ENCODE data around the gene ARHGAP10. TPM values are rescaled to one million over a fixed set of nuclear protein-coding genes. Genes with fewer than 3 reads are reported as not detected.

ARHGAP10 gene
- total RNA-seq, 4 donors from 2014 or later, result 186 to 296 (median 192) TPM

GRCh38 chr4:147707892-147708672 is 23.8 kb upstream of the ARHGAP10 start:
- intact Hi-C loops (cut with DNase I), result loop anchor here (2.0 kb wide), 1 partner anchor 159 kb away; no protein-coding TSS in a partner anchor
- H3K27ac ChIP-seq (replicated peaks in 1 of 4), result no peak overlapping the region
- H3K36me3 ChIP-seq, result no peaks in the 10 kb centered on the region
- peak overlapping the region in 1 of 4 donors; percentile 13 for H3K4me3 ChIP-seq
- peaks cover 0 to 12% (median 9%) of the 10 kb centered on the region in 4 donors for H3K4me1 ChIP-seq
- H3K9me3 ChIP-seq, result no peaks in the 10 kb centered on the region
- TF ChIP-seq POLR2A (IDR thresholded peaks at IDR 0.05; ENCODE audit: low read depth) (no peak), EP300 (IDR thresholded peaks at IDR 0.05) (no peak), POLR2AphosphoS5 (IDR thresholded peaks at IDR 0.05) (no peak), CTCF (IDR thresholded peaks at IDR 0.05) (peak; percentile 85 to 89 (median 86))
- no peaks in the 10 kb centered on the region for H3K27me3 ChIP-seq
- DNase-seq (ENCODE audit: extremely low spot score), result no peak
- 34% methylated on average over 7 of the region's 7 CpGs for WGBS

GRCh38 chr4:147709999-147710398 is 21.9 kb upstream of the ARHGAP10 start:
- no peaks in the 10 kb centered on the region for H3K27me3 ChIP-seq
- no peaks in the 10 kb centered on the region for H3K36me3 ChIP-seq
- H3K4me1 ChIP-seq, result peaks cover 5 to 24% (median 19%) of the 10 kb centered on the region in 4 donors
- H3K27ac ChIP-seq (replicated peaks in 1 of 4), result no peak overlapping the region
- no peaks in the 10 kb centered on the region for H3K9me3 ChIP-seq
- no peak for TF ChIP-seq POLR2AphosphoS5 (IDR thresholded peaks at IDR 0.05)
- TF ChIP-seq EP300 (IDR thresholded peaks at IDR 0.05), result no peak
- no peak for TF ChIP-seq CTCF (IDR thresholded peaks at IDR 0.05)
- no peak for TF ChIP-seq POLR2A (IDR thresholded peaks at IDR 0.05; ENCODE audit: low read depth)
- intact Hi-C loops (cut with DNase I), result loop anchor here (2.0 kb wide), 1 partner anchor 157 kb away; no protein-coding TSS in a partner anchor
- peak; percentile 78 for DNase-seq (ENCODE audit: extremely low spot score)
- WGBS, result over 99% methylated on average over 5 of the region's 5 CpGs
- H3K4me3 ChIP-seq, result no peak overlapping the region

DNA sequence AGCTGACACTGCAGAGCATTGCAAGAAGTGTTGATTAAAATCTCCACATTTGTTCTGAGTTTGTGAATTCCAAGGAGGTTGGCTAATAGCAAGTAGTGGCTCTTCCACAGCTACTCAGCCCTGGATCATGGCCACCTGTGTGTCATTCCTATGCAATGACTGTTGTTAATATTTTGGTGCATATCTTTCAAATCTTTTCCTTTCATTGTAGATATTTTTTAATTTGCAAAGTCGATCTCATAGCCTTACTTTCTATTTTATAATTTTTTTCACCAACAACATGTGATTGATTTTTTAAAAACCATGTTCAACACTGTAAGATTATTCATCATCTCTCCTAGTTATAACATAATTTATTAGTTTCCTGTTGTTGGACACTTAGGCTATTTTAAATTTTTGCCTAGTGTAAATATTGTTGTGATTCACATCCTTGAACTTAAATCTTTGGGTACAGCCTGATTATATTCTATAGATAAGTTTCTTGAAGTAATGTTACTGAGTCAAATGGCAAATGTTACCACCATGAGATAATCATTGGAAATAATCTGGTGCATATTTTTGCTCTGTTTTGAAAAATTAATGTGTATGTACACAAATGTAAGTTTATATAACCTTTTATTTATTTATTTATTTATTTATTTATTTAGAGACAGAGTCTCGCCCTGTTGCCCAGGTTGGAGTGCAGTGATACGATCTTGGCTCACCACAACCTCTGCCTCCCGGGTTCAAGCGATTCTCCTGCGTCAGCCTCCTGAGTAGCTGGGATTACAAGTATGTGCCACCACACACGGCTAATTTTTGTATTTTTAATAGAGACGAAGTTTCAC is 17.1 kb upstream of the ARHGAP10 start:
- no peak for TF ChIP-seq POLR2A (IDR thresholded peaks at IDR 0.05; ENCODE audit: low read depth)
- peak in 1 of 2 donors; percentile 44 for TF ChIP-seq POLR2AphosphoS5 (IDR thresholded peaks at IDR 0.05)
- no peak for TF ChIP-seq EP300 (IDR thresholded peaks at IDR 0.05)
- no peak for TF ChIP-seq CTCF (IDR thresholded peaks at IDR 0.05)
- 89% methylated on average over 8 of the region's 8 CpGs for WGBS
- intact Hi-C loops (cut with DNase I), result no loop called here
- H3K27me3 ChIP-seq, result no peaks in the 10 kb centered on the region
- DNase-seq (ENCODE audit: extremely low spot score), result peak; percentile 84
- H3K9me3 ChIP-seq, result no peaks in the 10 kb centered on the region
- H3K36me3 ChIP-seq, result no peaks in the 10 kb centered on the region
- H3K4me1 ChIP-seq, result peaks cover 4 to 15% (median 9%) of the 10 kb centered on the region in 4 donors
- peak overlapping the region in 2 of 4 donors; percentile 23 to 24 for H3K27ac ChIP-seq (replicated peaks in 1 of 4)
- no peak overlapping the region for H3K4me3 ChIP-seq

DNA sequence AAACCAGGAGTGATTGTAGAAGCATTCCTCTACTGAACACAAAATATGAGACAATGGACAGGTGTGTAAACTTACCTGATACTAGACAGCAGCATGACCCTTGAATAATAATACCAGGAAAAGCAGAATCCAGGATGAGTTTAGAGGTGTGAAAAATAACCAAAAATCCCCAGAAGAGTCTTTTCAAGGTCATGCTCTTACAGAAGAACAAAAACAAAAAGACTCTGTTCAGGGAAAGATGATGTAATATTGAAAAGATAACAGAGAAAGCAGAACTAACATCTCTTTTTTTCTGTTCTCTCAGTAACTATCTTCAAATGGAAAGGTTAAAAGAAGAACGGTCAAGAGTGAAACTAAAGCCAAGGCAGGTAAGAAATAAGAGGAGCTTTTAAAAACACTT is 14.0 kb upstream of the ARHGAP10 start:
- intact Hi-C loops (cut with DNase I), result no loop called here
- WGBS, result 74% methylated on average over 1 of the region's 1 CpG
- Histone ChIP-seq H3K27me3 (no peaks in the 10 kb centered on the region), H3K36me3 (no peaks in the 10 kb centered on the region), H3K9me3 (no peaks in the 10 kb centered on the region), H3K4me3 (no peak overlapping the region), H3K4me1 (peaks cover 4 to 15% (median 9%) of the 10 kb centered on the region in 4 donors), H3K27ac (replicated peaks in 1 of 4) (no peak overlapping the region)
- DNase-seq (ENCODE audit: extremely low spot score), result no peak
- TF ChIP-seq EP300 (IDR thresholded peaks at IDR 0.05), result no peak
- no peak for TF ChIP-seq POLR2A (IDR thresholded peaks at IDR 0.05; ENCODE audit: low read depth)
- no peak for TF ChIP-seq CTCF (IDR thresholded peaks at IDR 0.05)

Data from esophagus muscularis mucosa (tissue), 4 donors.